GM19025 (cell line): ENCODE measurements around the gene SEZ6.
"Not testable (repeated sequence)": the region's sequence is repeated elsewhere in the genome, so short reads cannot be mapped to it uniquely, and the experiment has no call there.

ENCODE experiments used
- ATAC-seq: cut with Tn5 transposase; IDR thresholded peaks from one replicate; pipeline ENCODE4 v1.9.1; 2021; ENCODE audit warnings: mild to moderate bottlenecking, low read depth, moderate library complexity; ENCODE audit not compliant: unreplicated experiment

Gene SEZ6

GRCh38 chr17:28944862-28945741 is 60.7 kb downstream of the SEZ6 start:
- no peak for ATAC-seq

- ATAC-seq: no peak
Observed at GRCh38 chr17:28944343-28944742, 61.5 kb downstream of the SEZ6 start.

GRCh38 chr17:28942925-28943324 is 62.9 kb downstream of the SEZ6 start:
- ATAC-seq: no peak

GRCh38 chr17:28941251-28941650 is 64.6 kb downstream of the SEZ6 start:
- ATAC-seq: no peak

- no peak for ATAC-seq
Observed at GRCh38 chr17:28940675-28941074, 65.2 kb downstream of the SEZ6 start.

- no peak for ATAC-seq
Observed at GRCh38 chr17:28940142-28940541, 65.7 kb downstream of the SEZ6 start.

GRCh38 chr17:28938552-28938951 is 67.3 kb downstream of the SEZ6 start:
- ATAC-seq: no peak

GRCh38 chr17:28937044-28937729 is 68.6 kb downstream of the SEZ6 start:
- no peak for ATAC-seq

GRCh38 chr17:28935744-28936460 is 69.9 kb downstream of the SEZ6 start:
- no peak for ATAC-seq

GRCh38 chr17:28934508-28934907 is 71.3 kb downstream of the SEZ6 start:
- not testable (repeated sequence) for ATAC-seq

- ATAC-seq: no peak
Observed at GRCh38 chr17:28929787-28930186, 76.0 kb downstream of the SEZ6 start.

- no peak for ATAC-seq
Observed at GRCh38 chr17:28928061-28928460, 77.8 kb downstream of the SEZ6 start.

- ATAC-seq: no peak
Observed at GRCh38 chr17:28926786-28927185, 79.0 kb downstream of the SEZ6 start.

GRCh38 chr17:28926366-28926765 is 79.5 kb downstream of the SEZ6 start:
- ATAC-seq: no peak

- ATAC-seq: no peak
Observed at GRCh38 chr17:28925912-28926365, 79.9 kb downstream of the SEZ6 start.

GRCh38 chr17:28920201-28920600 is 85.6 kb downstream of the SEZ6 start:
- ATAC-seq: no peak

GRCh38 chr17:28918295-28918694 is 87.5 kb downstream of the SEZ6 start:
- no peak for ATAC-seq

- no peak for ATAC-seq
Observed at GRCh38 chr17:28917465-28917864, 88.4 kb downstream of the SEZ6 start.

GRCh38 chr17:28917029-28917428 is 88.8 kb downstream of the SEZ6 start:
- ATAC-seq: no peak

GRCh38 chr17:28916302-28916934 is 89.4 kb downstream of the SEZ6 start:
- ATAC-seq: no peak

GRCh38 chr17:28912938-28913333 is 92.9 kb downstream of the SEZ6 start:
- no peak for ATAC-seq
